NCI-H2227 treated with DMSO at 0.1 percent for 48 hours (cell line): ENCODE data around the gene ZNF800.

ENCODE experiments used
- DNase-seq: peaks from one replicate; lab custom pipeline; 2025; lab: John Stamatoyannopoulos, UW

ZNF800 gene

GRCh38 chr7:127390186-127390816, 2.2 kb downstream of the ZNF800 start:
- no peak for DNase-seq

GRCh38 chr7:127389321-127389720, 3.2 kb downstream of the ZNF800 start:
- no peak for DNase-seq

- DNase-seq, result no peak
Observed at GRCh38 chr7:127387974-127388373, 4.5 kb downstream of the ZNF800 start.

GRCh38 chr7:127383123-127383835, 9.2 kb downstream of the ZNF800 start:
- no peak for DNase-seq

- no peak for DNase-seq
Observed at GRCh38 chr7:127382301-127383085, 10.0 kb downstream of the ZNF800 start.

GRCh38 chr7:127380479-127380878, 12.0 kb downstream of the ZNF800 start:
- DNase-seq, result no peak

- DNase-seq, result no peak
Observed at GRCh38 chr7:127379642-127380041, 12.9 kb downstream of the ZNF800 start.

GRCh38 chr7:127378537-127378936, 14.0 kb downstream of the ZNF800 start:
- DNase-seq, result no peak

- DNase-seq, result no peak
Observed at GRCh38 chr7:127377425-127377824, 15.1 kb downstream of the ZNF800 start.

- DNase-seq, result no peak
Observed at GRCh38 chr7:127375631-127376030, 16.9 kb downstream of the ZNF800 start.

- no peak for DNase-seq
Observed at GRCh38 chr7:127367679-127368078, 24.8 kb downstream of the ZNF800 start.

- DNase-seq, result no peak
Observed at GRCh38 chr7:127366680-127367079, 25.8 kb downstream of the ZNF800 start.

GRCh38 chr7:127365957-127366315, 26.6 kb downstream of the ZNF800 start:
- no peak for DNase-seq

GRCh38 chr7:127365164-127365956, 27.1 kb downstream of the ZNF800 start:
- DNase-seq, result no peak

- DNase-seq, result no peak
Observed at GRCh38 chr7:127362364-127363027, 30.0 kb downstream of the ZNF800 start.

- no peak for DNase-seq
Observed at GRCh38 chr7:127361736-127362135, 30.8 kb downstream of the ZNF800 start.

- no peak for DNase-seq
Observed at GRCh38 chr7:127359011-127359410, 33.5 kb downstream of the ZNF800 start.

GRCh38 chr7:127353897-127354296, 38.6 kb downstream of the ZNF800 start:
- no peak for DNase-seq

- no peak for DNase-seq
Observed at GRCh38 chr7:127350586-127350985, 41.9 kb downstream of the ZNF800 start.

GRCh38 chr7:127349881-127350280, 42.6 kb downstream of the ZNF800 start:
- no peak for DNase-seq

GRCh38 chr7:127348247-127348631, 44.3 kb downstream of the ZNF800 start:
- no peak for DNase-seq
